Raji (cell line): Measurements from ENCODE around the gene DBR1.
A peak's percentile ranks its signal among the peaks of the same experiment; 100 is the strongest.

ENCODE experiments used
- POLR2A ChIP-seq: IDR thresholded peaks from 2 replicates; pipeline ENCODE4 v1.6.1; 2011; ENCODE audit warnings: low read depth, low read length, control low read depth; ENCODE audit not compliant: insufficient read depth

Gene DBR1, protein sequence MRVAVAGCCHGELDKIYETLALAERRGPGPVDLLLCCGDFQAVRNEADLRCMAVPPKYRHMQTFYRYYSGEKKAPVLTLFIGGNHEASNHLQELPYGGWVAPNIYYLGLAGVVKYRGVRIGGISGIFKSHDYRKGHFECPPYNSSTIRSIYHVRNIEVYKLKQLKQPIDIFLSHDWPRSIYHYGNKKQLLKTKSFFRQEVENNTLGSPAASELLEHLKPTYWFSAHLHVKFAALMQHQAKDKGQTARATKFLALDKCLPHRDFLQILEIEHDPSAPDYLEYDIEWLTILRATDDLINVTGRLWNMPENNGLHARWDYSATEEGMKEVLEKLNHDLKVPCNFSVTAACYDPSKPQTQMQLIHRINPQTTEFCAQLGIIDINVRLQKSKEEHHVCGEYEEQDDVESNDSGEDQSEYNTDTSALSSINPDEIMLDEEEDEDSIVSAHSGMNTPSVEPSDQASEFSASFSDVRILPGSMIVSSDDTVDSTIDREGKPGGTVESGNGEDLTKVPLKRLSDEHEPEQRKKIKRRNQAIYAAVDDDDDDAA

DNA sequence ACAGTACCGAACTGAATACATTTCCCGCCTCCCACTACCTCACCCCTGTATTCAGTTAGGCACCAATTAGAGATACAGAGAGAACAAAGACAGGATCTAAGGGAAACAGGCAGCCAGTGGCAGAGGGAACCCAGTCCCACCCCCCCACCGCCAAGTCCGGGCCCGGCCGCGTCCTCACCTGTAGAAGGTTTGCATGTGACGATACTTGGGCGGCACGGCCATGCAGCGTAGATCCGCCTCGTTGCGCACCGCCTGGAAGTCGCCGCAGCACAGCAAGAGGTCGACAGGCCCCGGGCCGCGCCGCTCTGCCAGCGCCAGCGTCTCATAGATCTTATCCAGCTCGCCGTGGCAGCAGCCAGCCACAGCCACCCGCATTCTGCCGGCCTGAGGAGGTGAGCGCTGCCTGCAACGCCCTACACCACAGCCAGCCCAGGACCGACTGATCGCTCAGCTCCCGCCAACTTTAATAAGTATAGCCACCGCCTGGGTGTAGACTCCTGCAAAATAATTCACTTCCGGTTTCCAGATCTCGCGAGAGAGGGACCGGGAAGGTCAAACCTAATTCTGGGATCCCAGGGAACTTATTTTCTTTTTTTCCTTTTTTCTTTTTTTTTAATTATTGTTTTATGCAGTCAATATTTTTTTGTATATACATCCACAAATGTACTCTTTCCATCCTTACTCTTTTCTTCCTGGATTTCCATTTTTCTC, at the start of gene DBR1:
DBR1 (minus strand) TSS at position 501 of the 711 bp plus-strand sequence; CDS start at position 375, 126 bp downstream.
- peak; percentile 96 for TF ChIP-seq POLR2A

- TF ChIP-seq POLR2A: no peak
These were observed 48.2 kb upstream of the DBR1 start for GRCh38 chr3:138222942-138223287.

- no peak for TF ChIP-seq POLR2A
These were observed 47.6 kb upstream of the DBR1 start for GRCh38 chr3:138222131-138222941.

GRCh38 chr3:138220788-138221187, 46.1 kb upstream of the DBR1 start:
- TF ChIP-seq POLR2A: no peak

GRCh38 chr3:138220242-138220641, 45.5 kb upstream of the DBR1 start:
- no peak for TF ChIP-seq POLR2A

DNA sequence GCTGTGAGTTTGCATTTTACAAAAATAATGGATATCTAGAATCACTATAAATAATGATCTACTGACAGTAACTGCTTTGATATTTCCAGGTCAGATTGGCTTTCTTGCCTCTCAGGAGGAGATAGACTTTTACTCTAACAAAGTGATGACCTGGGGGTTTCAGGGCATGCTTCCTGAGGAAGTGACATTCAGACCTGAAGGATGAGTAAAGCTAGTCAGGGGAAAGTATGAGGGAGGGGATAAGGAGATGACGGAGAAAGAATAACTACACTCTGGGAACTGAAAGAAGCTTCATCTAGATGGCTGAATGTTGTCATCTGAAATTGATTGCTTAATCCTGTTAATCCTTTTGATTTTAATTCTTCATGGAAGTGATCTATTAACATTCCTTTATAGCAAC, 44.5 kb upstream of the DBR1 start:
- TF ChIP-seq POLR2A: no peak

DNA sequence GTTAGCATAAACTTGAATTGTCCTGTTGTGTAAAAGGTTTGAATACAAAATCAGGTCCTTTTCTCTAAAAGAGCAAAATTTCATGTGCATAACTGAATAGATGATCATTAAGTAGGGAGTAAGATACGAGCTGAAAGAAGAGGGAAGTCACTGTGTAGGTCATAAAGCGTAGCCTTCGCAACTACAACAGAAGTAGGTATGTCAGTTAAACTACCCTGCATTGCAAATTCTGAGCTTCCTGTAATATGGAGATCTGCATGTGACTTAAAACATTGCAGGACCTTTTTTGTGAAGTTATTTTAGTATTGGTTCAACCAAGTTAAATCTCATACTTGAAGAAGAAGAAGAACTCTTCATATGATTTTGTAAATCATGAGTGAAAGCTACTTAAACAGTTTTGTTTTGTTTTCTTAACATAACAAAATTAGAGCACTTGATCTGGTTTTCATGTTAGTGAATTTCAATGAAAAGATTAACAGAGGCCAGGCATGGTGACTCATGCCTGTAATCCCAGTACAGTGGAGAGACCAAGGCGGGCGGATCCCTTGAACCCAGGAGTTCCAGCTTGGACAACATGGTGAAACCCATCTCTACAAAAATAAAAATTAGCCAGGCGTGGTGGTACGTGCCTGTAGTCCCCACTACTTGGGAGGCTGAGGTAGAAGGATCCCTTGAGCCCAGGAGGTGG, 38.8 kb upstream of the DBR1 start:
- TF ChIP-seq POLR2A: no peak

DNA sequence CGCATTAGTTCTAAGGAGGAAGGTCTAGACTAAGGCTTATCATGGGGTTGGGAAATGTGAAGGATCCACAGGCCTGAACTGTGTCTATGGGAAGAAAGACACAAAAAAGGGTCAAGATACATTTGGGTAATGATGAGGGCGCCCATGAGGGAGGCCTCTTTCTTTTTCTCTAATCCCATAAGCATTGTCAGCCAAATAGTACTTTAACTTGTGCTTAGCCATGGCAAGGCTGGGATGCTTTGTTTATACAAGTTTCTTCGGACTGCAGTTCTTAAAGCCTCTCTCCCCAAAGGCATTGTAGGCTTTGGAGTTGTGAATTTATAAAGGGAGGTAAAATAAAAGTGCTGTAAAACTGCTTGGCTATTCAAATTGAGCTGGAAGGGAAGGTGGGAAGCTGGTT, 35.8 kb upstream of the DBR1 start:
- TF ChIP-seq POLR2A: no peak

GRCh38 chr3:138206196-138206595, 31.5 kb upstream of the DBR1 start:
- TF ChIP-seq POLR2A: no peak

- no peak for TF ChIP-seq POLR2A
These were observed 30.8 kb upstream of the DBR1 start for GRCh38 chr3:138205527-138205926.

GRCh38 chr3:138203938-138204337, 29.2 kb upstream of the DBR1 start:
- TF ChIP-seq POLR2A: no peak

DNA sequence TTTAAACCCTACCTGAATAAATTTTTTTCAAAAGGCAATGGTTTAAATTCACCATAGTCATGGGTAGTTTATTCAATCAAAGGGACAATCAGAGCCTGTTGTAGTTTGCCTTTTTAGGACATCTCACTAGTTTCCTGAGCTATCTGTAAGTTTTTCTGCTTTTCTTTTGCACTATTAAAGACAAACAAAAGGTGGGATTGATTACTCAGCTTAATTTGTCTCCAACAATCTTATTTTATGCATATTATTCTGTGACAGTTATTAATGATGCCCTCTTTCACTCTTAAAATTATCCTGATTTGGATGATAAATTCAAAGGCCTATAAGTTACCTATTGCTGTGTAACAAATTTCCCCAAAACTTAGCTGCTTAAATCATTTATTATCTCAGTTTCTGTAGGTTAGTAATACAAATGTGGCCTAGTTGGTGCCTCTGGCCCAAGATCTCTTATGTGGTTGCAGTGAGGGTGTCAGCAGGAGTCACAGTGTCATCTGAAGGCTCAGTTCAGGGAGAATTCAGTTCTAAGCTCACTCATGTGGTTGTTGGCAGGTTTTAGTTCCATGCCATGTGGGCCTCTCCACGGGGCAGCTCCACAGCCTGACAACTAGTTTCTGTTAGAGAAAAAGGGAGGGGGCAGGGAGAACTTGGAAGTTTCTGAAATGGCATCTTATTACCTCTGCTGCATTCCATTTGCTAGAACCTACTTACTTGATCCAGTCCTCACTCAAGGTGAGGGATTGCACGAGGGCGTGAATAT, 28.4 kb upstream of the DBR1 start:
- no peak for TF ChIP-seq POLR2A

- TF ChIP-seq POLR2A: no peak
These were observed 25.7 kb upstream of the DBR1 start for GRCh38 chr3:138200424-138200823.

- TF ChIP-seq POLR2A: no peak
These were observed 25.1 kb upstream of the DBR1 start for GRCh38 chr3:138199851-138200250.

DNA sequence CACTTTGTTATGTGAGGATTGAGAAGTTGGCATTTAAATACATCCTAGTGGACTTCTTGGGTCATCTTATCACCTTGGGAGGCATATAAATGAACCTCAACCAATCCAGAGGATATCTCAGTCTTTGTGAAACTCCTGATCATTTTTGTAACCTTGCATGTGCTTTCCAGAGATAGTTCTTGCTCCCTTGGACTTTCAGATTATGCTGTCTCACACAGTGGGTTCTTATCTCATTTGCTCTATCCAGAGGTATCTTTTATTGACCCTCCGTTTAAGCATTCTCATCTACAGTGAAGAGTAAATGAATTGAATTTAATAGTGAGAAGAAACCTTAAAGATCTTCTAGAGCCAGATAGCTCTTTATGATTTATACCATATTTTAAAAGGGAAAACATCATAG, 22.8 kb upstream of the DBR1 start:
- no peak for TF ChIP-seq POLR2A

GRCh38 chr3:138197058-138197457, 22.3 kb upstream of the DBR1 start:
- no peak for TF ChIP-seq POLR2A
